Gastroesophageal sphincter (tissue), 3 donors: ENCODE data around the gene TMC7.

ENCODE experiments used
- CTCF ChIP-seq, 4 experiments: fragments of 200-600 bp in 2 of 4; fragments of 450-650 bp in 2 of 4; sonication (generic) in 1 of 4; IDR thresholded peaks; one replicate each; pipeline ENCODE4 v1.5.1; 2017 to 2019; ENCODE audit warnings: antibody characterized with exemption in 4 of 4, mild to moderate bottlenecking in 2 of 4, moderate library complexity in 2 of 4
- POLR2A ChIP-seq, 2 donors: fragments of 450-650 bp; IDR thresholded peaks; one replicate each; pipeline ENCODE4 v1.6.1; 2017; ENCODE audit warnings: antibody characterized with exemption in 2 of 2, mild to moderate bottlenecking in 2 of 2, moderate library complexity in 1 of 2

DNA sequence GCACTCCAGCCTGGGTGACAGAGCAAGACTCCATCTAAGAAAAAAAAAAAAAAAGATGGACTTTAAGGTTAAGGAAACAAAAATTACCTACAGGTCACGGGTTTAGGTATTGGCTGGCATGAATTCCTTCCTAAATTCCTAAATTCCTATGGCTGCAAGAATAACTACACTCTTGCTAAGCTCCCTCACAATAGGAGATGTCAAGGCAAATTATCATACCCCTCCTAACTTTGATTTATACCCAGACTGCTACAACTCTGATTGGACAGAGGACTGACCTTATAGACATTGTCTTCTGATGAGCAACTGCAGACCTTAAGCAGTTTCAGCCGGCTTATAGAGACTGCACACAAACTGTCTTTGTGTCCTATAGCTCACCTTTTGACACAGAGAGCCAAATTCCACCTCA lies 25.1 kb upstream of the TMC7 start:
- TF ChIP-seq CTCF (IDR thresholded peaks at IDR 0.05) = no peak
- TF ChIP-seq POLR2A (IDR thresholded peaks at IDR 0.05) = no peak
